HFF-Myc (cell line): ENCODE results near the gene SETX.

Experiments
- DNase-seq: peaks from one replicate; pipeline ENCODE4 v3.0.0-alpha.2; 2011; ENCODE audit warnings: low read depth; ENCODE audit errors: extremely low read depth
- H3K4me3 ChIP-seq: replicated peaks from 2 replicates; pipeline ENCODE4 v1.5.1; 2011; ENCODE audit warnings: low read depth, mild to moderate bottlenecking, control low read depth, low read length
- TF ChIP-seq, protein P1 (sequence below): IDR thresholded peaks from 2 replicates; pipeline ENCODE4 v1.5.1; 2012; ENCODE audit warnings: mild to moderate bottlenecking, low read depth, low read length, control low read depth; ENCODE audit errors: missing control alignments

The SETX gene

DNA sequence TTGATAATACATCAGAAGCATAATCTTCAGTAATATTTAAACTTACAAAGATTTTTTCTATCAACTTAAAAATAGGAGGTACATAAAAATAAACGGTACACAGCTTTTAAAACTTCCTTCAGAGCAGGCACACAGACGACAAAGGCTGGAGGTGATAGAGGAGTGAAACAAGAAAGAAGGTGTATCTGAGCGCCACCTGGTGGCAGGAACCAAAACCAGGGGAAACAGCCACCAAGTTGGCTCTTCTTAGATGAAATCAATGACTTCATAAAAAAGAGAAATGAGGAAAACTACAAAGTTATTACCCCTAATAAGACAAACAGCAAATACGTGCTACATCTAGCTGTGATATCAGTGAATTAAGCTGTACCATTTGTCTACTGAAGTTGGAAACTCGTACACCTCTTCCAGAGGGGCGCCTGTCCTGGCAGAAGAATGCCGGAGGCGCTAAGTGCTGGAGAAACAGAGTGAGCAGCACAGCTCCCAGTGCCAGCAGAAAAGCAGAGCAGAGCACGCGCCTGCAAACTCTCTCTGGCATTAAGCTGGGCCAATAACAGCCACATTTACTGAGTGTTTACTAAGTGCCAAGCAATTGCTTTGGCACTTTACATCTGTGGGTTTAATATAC is 85.9 kb downstream of the SETX start:
- peak; percentile 40 for DNase-seq

DNA sequence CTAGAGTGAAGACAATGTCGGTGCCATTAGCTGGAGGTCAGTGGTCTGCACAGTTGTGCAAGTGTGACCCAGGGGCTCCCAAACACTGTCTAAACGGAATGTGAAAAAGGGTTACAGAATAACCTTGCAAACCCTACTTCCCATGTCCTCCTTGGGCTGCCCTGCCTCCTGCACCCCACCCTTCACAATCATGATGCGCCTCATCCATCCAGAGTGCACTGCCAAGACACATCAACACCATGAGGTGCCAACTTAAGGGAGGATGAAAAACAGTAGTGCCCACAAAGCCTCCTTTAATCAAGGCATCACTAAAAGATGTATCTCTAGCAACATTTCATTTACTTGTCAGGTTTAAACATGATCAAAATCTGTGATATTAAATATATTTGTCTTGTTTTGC is 87.1 kb downstream of the SETX start:
- no peak for DNase-seq
- no peak overlapping the region for H3K4me3 ChIP-seq
- TF ChIP-seq, protein P1, sequence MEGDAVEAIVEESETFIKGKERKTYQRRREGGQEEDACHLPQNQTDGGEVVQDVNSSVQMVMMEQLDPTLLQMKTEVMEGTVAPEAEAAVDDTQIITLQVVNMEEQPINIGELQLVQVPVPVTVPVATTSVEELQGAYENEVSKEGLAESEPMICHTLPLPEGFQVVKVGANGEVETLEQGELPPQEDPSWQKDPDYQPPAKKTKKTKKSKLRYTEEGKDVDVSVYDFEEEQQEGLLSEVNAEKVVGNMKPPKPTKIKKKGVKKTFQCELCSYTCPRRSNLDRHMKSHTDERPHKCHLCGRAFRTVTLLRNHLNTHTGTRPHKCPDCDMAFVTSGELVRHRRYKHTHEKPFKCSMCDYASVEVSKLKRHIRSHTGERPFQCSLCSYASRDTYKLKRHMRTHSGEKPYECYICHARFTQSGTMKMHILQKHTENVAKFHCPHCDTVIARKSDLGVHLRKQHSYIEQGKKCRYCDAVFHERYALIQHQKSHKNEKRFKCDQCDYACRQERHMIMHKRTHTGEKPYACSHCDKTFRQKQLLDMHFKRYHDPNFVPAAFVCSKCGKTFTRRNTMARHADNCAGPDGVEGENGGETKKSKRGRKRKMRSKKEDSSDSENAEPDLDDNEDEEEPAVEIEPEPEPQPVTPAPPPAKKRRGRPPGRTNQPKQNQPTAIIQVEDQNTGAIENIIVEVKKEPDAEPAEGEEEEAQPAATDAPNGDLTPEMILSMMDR: no peak

More for the DNA sequence above, 85.9 kb downstream of the SETX start:
- TF ChIP-seq, protein P1: peak; percentile 91
- H3K4me3 ChIP-seq: no peak overlapping the region

DNA sequence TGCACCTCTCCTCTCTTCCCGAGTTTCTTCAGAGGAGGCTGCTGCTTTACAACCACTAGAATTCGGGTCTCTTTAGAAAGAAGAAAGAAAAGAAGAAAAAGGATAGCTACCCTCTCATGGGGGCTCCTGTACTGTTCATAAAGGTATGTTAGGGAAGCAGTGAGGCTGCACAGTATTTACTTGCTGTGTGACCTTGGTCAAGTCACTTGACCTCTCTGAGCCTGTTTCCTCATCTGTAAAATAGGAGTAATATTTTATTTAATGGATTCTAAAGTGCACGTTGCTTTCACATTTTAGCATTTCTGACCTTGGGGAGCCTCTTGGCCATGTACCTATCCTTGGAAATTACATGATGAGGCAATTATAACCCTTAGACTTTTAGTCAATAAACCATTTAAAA is 88.8 kb downstream of the SETX start:
- H3K4me3 ChIP-seq: no peak overlapping the region
- DNase-seq: no peak
- TF ChIP-seq, protein P1: no peak

DNA sequence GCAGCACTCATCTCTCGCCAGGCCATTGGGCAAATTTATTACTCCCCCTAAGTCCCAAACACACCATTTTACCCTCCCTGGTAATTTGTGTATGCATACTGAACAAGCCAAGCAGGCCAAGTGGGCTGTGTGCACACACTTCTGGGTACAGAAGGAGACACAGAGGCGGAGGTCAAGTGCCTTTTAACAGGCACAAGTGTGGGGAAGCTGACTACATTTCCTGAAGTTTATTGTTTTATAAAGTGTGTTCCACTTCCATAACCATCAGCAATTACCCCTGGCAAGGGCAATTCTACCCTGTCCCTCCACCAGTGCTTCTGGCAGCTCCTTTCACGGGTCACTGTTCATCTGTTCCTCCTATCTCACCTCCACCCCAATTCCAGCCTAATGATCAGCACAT is 93.9 kb downstream of the SETX start:
- no peak for DNase-seq
- H3K4me3 ChIP-seq: no peak overlapping the region
- TF ChIP-seq, protein P1: no peak

DNA sequence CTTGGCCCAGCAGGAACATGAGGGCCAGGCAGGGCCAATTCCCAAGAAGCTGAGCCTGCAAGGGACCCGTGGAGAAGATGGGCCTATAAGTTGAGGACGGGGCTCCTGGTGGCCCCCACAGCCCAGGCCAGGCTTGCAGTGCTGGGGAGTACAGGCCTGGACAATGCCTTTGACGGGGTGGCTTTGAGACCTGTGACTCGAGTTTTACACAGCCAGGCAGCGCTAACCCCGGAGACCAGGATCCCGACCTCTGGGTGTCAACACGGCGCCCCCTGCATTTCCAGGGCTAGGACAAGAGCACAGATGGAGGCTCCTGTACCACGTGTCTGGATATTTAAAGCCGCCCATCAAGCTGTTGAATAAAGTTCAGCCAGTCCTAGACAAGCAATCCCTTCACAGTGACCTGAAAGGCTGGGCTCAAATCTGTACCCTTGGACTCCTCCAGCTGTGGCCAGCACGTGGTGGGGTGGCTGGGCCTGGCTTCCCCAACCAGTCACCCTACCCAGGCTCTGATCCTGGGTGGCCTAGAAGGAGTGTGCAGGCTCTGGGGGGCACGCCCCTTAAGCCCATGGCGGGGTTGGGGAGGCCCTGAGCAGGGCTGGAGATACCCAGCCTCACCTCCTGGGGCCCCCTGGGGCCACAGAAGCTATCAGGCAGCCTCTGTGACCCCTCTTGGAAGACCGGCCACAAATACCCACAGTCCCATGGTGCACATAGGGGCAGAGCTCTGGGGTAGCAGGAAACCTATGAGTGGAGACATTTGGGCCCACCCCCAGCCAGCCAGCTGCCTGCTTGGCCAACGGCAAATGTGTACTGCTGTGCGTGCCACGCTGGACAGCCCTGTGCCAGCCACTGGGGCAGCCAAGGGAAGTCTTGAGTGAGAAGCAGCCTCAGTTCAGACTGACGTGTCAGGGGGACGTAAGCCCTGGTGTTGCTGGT is 104.2 kb downstream of the SETX start:
- DNase-seq: no peak
- no peak overlapping the region for H3K4me3 ChIP-seq
- TF ChIP-seq, protein P1: no peak

DNA sequence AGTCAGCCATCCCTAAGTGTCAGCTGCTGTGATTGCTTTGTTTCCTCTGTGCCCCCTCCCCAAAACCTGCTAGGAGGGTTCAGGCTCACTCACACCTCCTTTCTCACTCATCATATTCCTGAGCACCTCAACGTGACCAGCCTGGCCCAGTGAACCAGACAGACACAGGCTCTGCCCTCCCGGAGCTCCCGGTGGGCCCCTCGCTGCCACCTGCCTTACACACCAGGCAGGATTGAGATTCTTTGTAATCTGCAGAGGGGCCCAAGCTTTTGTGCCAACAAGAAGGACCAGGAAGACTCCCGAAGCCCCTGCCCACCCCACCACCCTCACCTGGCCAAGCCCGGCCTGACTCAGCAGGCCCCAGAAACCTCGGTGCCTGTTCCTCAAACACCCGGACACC is 105.1 kb downstream of the SETX start:
- DNase-seq: no peak
- TF ChIP-seq, protein P1: no peak
- H3K4me3 ChIP-seq: no peak overlapping the region
